Glutamatergic neuron (in vitro differentiated cells): ENCODE results near the gene OVOL1. TPM values are rescaled to one million over a fixed set of nuclear protein-coding genes. Genes with fewer than 3 reads are reported as not detected.

Experiments
- DNase-seq: peaks from one replicate; pipeline ENCODE4 v3.0.0; 2022
- H3K27ac Mint-ChIP-seq: one replicate; pipeline ENCODE4 v1.8.0; 2020; ENCODE audit warnings: mild to moderate bottlenecking, mixed read lengths, inconsistent platforms; ENCODE audit not compliant: unreplicated experiment
- H3K27me3 Mint-ChIP-seq: one replicate; pipeline ENCODE4 v1.8.0; 2020; ENCODE audit warnings: mild to moderate bottlenecking, moderate library complexity, mixed read lengths, inconsistent platforms; ENCODE audit not compliant: unreplicated experiment
- H3K36me3 Mint-ChIP-seq: one replicate; pipeline ENCODE4 v1.8.0; 2020; ENCODE audit warnings: mild to moderate bottlenecking, mixed read lengths, inconsistent platforms; ENCODE audit not compliant: unreplicated experiment
- H3K4me1 Mint-ChIP-seq: one replicate; pipeline ENCODE4 v1.8.0; 2020; ENCODE audit warnings: mild to moderate bottlenecking, low read depth, mixed read lengths, inconsistent platforms; ENCODE audit not compliant: unreplicated experiment
- H3K4me3 Mint-ChIP-seq: one replicate; pipeline ENCODE4 v1.8.0; 2020; ENCODE audit warnings: mild to moderate bottlenecking, mixed read lengths, inconsistent platforms; ENCODE audit not compliant: unreplicated experiment
- H3K9me3 Mint-ChIP-seq: one replicate; pipeline ENCODE4 v1.8.0; 2020; ENCODE audit warnings: mild to moderate bottlenecking, moderate library complexity, mixed read lengths, inconsistent platforms; ENCODE audit not compliant: unreplicated experiment
- total RNA-seq: library from RNA; stranded (reverse); fragmentation: NEBNext Ultra II Directional; extraction: Animal tissue kit (Norgen Biotek cat#: 25700); gene quantifications from one replicate; pipeline ENCODE4 v1.2.1, GENCODE V29; 2021; ENCODE audit not compliant: unreplicated experiment
- TF ChIP-seq, protein P1 (sequence below): fragments of 200-600 bp; sonication (generic); IDR thresholded peaks from one replicate; pipeline ENCODE4 v1.5.0; 2021; ENCODE audit not compliant: partially characterized antibody, unreplicated experiment

The OVOL1 gene
- total RNA-seq, 1 donor from 2014 or later = not detected

DNA sequence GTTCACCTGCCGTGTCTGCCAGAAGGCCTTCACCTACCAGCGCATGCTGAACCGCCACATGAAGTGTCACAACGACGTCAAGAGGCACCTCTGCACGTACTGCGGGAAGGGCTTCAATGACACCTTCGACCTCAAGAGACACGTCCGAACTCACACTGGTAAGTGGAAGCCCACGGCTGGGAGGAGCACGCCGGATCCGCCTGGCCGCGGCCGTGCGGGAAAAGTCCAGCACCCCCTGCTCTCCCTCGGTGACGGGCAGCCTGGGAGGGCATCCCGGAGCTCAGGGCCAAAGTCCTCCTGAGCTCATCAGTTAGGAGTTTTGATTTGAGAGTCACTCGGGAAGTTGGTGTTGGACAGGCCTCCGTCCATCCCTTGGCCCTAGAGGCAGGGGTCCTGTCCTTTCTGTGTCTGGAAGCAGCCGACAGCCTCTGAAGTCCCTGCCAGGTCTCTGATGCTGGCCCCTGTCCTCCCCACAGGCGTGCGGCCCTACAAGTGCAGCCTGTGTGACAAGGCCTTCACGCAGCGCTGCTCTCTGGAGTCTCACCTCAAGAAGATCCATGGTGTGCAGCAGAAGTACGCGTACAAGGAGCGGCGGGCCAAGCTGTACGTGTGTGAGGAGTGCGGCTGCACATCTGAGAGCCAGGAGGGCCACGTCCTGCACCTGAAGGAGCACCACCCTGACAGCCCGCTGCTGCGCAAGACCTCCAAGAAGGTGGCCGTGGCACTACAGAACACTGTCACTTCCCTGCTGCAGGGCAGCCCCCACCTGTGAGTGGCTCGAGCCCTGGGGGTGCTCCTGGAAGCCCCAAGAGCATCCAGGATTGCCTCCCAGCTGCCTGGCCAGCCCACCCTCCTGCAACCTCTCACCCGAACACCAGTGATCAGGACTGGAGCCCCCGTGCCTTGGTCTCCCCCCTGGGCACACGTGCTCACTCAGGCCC lies 8.0 kb downstream of the OVOL1 start:
- no peak overlapping the region for H3K4me3 Mint-ChIP-seq
- H3K27me3 Mint-ChIP-seq = peaks cover 10% of the 10 kb centered on the region
- H3K9me3 Mint-ChIP-seq = peaks cover 7% of the 10 kb centered on the region
- H3K4me1 Mint-ChIP-seq = no peaks in the 10 kb centered on the region
- no peaks in the 10 kb centered on the region for H3K36me3 Mint-ChIP-seq
- DNase-seq = no peak
- no peak overlapping the region for H3K27ac Mint-ChIP-seq
- TF ChIP-seq, protein P1, sequence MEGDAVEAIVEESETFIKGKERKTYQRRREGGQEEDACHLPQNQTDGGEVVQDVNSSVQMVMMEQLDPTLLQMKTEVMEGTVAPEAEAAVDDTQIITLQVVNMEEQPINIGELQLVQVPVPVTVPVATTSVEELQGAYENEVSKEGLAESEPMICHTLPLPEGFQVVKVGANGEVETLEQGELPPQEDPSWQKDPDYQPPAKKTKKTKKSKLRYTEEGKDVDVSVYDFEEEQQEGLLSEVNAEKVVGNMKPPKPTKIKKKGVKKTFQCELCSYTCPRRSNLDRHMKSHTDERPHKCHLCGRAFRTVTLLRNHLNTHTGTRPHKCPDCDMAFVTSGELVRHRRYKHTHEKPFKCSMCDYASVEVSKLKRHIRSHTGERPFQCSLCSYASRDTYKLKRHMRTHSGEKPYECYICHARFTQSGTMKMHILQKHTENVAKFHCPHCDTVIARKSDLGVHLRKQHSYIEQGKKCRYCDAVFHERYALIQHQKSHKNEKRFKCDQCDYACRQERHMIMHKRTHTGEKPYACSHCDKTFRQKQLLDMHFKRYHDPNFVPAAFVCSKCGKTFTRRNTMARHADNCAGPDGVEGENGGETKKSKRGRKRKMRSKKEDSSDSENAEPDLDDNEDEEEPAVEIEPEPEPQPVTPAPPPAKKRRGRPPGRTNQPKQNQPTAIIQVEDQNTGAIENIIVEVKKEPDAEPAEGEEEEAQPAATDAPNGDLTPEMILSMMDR = no peak

DNA sequence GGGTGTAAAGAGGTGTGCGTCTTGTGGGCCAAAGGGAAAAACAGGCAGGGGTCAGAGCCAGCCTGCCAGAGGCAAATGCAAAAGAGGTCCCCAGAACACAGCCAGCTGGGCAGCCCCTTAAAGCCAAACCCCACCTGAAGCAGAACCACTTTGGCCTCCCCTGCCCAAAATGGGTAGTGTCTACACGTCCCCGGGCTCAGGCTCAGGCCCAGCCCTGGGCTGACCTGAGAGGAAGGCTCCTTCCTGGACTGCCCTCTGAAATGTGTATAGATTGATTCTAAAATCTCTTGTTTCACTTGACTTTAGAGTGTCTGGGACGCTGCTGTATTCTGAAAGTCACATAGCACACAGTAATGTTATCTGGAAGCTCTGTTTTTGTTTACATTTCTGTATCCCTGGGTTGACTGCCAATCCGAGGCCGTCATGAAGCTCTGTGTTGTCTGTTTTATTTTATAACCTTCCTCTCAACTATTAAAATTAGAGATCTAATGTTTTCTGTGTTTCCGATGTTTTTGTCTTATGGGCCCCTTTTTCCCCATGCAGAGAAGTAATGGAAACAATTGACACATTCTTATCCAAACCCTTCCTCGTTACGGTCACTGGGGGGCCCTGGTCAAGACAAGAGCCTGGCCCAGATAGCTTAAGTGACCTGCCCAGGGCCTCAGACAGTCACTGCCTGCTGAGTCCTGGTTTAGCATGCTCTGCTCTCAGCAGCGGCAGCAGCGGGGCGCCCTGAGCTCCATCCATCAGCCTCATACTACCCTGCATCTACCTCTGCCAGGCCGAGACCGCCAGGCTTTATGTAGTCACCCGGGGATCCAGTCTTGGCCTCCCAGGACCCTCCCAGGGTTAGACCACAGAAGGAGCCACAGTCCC lies 10.1 kb downstream of the OVOL1 start:
- DNase-seq = no peak
- Mint-ChIP-seq H3K4me1 (no peaks in the 10 kb centered on the region), H3K27me3 (peaks cover 7% of the 10 kb centered on the region), H3K9me3 (peaks cover 2% of the 10 kb centered on the region), H3K4me3 (no peak overlapping the region), H3K36me3 (no peaks in the 10 kb centered on the region), H3K27ac (no peak overlapping the region)
- TF ChIP-seq, protein P1 = no peak

DNA sequence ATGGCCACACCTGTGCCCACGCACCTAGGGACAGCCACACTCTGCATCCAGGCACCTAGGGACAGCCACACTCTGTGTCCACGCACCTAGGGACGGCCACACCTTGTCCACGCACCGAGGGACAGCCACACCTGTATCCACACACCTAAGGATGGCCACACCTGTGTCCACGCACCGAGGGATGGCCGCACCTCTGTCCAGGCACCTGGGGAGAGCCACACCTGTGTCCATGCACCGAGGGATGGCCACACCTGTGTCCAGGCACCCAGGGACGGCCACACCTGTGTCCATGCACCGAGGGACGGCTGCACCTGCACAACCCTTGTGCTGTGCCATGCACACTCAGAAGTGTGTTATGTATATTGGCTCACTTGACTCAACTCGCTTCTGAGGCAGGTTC lies 10.8 kb downstream of the OVOL1 start:
- TF ChIP-seq, protein P1 = no peak
- no peak overlapping the region for H3K27ac Mint-ChIP-seq
- no peaks in the 10 kb centered on the region for H3K4me1 Mint-ChIP-seq
- peaks cover 2% of the 10 kb centered on the region for H3K9me3 Mint-ChIP-seq
- DNase-seq = no peak
- H3K36me3 Mint-ChIP-seq = no peaks in the 10 kb centered on the region
- H3K4me3 Mint-ChIP-seq = no peak overlapping the region
- peaks cover 7% of the 10 kb centered on the region for H3K27me3 Mint-ChIP-seq

DNA sequence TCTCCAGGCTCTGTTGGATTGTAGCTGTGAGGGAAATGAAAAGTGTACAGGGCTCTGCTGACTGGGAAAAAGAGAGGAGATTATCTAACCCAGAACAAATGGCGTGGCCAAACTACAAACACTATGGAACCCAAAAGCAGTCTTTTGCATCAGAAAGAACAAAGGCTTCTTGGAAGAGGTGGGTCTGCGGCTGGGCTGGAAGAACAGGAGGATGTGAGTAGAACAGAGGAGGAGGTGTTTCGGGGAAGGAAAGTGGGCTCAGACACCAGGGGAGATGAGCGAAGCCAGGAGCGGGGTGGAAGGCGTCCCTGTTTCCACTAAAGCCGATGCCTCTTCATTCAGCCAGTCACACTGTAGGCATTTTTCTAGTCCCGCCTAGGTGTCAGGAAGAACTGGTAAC lies 12.0 kb downstream of the OVOL1 start:
- H3K27ac Mint-ChIP-seq = no peak overlapping the region
- peak overlapping the region; percentile 54 for H3K4me3 Mint-ChIP-seq
- H3K36me3 Mint-ChIP-seq = no peaks in the 10 kb centered on the region
- no peaks in the 10 kb centered on the region for H3K4me1 Mint-ChIP-seq
- TF ChIP-seq, protein P1 = no peak
- peaks cover 2% of the 10 kb centered on the region for H3K9me3 Mint-ChIP-seq
- DNase-seq = no peak
- H3K27me3 Mint-ChIP-seq = peaks cover 7% of the 10 kb centered on the region
